NCI-H460 (cell line): ENCODE results near the gene CSNK1G1. TPM values are rescaled to one million over a fixed set of nuclear protein-coding genes. Genes with fewer than 3 reads are reported as not detected.
A peak's percentile ranks its signal among the peaks of the same experiment; 100 is the strongest.
"Not testable (repeated sequence)": the region's sequence is repeated elsewhere in the genome, so short reads cannot be mapped to it uniquely, and the experiment has no call there.

Experiments used
- DNase-seq: peaks from one replicate; pipeline ENCODE4 v3.0.0-alpha.2; 2016; ENCODE audit warnings: low read depth; ENCODE audit errors: extremely low read depth
- total RNA-seq: library from RNA; depleted of rRNA; stranded (reverse); fragments of >200 nt; shearing (Covaris generic); gene quantifications from 2 replicates; pipeline ENCODE4 v1.2.3, GENCODE V29; 2014

The CSNK1G1 gene
- total RNA-seq, 1 experiment from 2014 or later = 20.7 TPM

GRCh38 chr15:64289550-64289949 lies 66.4 kb downstream of the CSNK1G1 start:
- DNase-seq = no peak

DNA sequence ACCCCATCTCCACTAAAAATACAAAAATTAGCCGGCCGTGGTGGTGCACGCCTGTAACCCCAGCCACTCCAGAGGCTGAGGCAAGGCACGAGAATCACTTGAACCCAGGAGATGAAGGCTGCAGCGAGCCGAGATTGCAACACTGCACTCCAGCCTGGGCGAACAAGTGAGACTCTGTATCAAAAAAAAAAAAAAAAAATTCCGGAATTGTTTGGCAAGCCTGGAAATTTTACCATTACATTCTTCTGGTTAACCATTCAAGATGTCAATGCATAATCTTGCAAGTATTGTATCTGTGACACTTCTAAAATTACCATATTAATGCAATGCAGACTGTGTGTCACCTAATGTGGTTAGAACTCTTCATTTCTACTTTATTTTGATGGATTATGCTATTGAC lies 67.0 kb downstream of the CSNK1G1 start:
- no peak for DNase-seq

- DNase-seq = no peak
These were observed 67.4 kb downstream of the CSNK1G1 start for GRCh38 chr15:64288577-64288976.

- DNase-seq = no peak
These were observed 68.0 kb downstream of the CSNK1G1 start for GRCh38 chr15:64287953-64288352.

GRCh38 chr15:64286473-64286872 lies 69.5 kb downstream of the CSNK1G1 start:
- no peak for DNase-seq

DNA sequence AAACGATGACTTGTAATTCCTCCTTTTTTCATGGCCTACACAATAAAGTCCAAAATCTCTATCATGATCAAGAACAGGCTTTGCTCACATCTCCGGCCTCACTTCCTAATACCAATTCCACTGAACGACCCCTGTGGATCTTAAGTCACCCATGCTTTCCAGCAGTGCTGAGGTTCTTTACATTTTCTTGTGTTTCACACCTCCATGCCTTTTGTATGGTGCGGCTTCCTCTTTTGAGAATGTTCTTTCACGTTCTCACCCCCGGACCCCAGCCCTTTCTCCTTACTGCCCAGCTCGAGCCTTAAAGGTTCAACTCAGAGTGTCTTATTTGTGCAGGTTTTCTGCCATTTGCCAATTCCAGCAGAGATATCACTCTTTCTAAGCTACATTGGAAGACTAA lies 70.1 kb downstream of the CSNK1G1 start:
- no peak for DNase-seq

DNA sequence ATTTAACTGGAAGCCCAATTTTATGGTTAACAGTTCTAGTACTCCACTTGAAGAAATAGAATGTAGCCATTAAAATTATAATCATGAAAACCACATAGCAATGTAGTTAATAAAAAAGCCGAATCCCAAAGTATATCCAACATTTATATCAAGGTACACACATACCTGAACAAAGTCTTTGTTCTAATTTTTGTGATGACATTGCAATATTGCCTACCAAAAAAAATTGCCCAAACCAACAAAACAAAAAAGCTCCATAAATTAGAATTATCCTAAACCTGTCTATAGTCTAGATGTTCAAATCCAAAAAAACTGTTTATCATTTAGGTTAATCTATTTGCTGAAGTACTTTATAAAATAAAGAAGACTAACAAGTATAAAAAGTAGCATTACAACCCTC lies 70.8 kb downstream of the CSNK1G1 start:
- DNase-seq = no peak

DNA sequence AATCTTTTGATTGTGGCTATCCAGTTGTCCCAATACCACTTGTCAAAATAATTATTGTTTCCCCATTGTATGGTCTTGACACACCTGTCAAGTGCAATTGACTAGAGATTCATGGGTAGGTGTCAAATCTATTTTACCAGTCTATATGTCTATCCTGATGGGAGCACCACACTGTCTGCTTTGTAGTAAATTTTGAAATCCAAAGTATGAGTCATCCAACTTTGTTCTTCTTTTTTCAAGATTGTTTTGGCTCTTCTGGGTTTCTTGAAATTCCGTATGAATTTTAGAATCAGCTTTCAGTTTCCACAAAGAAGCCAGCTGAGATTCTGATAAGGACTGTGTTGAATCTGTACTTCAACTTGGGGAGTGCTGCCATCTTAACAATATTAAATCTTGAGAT lies 71.9 kb downstream of the CSNK1G1 start:
- DNase-seq = no peak

- no peak for DNase-seq
These were observed 73.3 kb downstream of the CSNK1G1 start for GRCh38 chr15:64282701-64283100.

DNA sequence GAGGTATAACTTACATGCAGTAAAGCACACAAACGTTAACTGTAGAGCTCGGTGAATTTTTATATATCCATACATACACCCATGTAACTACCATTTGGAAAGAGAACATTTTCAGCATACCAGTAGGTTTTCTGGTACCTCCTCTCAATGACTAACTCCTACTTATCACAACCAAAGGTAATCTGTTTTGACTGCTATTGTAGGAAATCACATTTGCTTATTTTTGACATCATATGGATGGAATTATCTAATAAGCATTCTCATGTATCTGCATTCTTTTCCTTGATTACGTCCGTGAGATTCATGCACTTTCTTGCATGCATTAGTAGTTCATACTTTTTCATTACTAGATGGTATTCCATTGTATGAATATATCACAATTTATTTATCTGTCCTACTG lies 76.8 kb downstream of the CSNK1G1 start:
- no peak for DNase-seq

DNA sequence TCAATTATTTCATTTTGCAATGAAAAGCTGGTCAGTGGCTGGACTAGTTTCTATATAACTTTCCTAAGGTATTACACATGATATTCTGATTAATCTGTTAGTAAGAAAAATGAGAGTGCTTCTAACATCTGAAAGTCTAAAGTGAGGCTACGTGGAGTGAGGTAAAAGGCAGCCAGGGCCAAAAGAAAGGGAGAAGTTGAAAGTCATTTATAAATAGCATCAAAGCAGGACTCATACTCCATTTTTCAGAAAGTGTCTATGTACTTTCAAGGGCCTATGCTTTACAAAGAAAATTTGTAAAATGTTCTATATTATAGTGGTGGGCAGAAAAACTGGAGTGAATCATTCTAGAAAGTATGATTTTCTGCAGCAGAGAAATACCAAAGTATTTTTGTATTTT lies 80.0 kb downstream of the CSNK1G1 start:
- DNase-seq = no peak

GRCh38 chr15:64274341-64274950 lies 81.5 kb downstream of the CSNK1G1 start:
- no peak for DNase-seq

GRCh38 chr15:64267331-64267973 lies 88.5 kb downstream of the CSNK1G1 start:
- DNase-seq = no peak

- DNase-seq = not testable (repeated sequence)
These were observed 90.8 kb downstream of the CSNK1G1 start for GRCh38 chr15:64265188-64265587.

- DNase-seq = no peak
These were observed 91.5 kb downstream of the CSNK1G1 start for GRCh38 chr15:64264502-64264901.

GRCh38 chr15:64263567-64263966 lies 92.4 kb downstream of the CSNK1G1 start:
- no peak for DNase-seq

DNA sequence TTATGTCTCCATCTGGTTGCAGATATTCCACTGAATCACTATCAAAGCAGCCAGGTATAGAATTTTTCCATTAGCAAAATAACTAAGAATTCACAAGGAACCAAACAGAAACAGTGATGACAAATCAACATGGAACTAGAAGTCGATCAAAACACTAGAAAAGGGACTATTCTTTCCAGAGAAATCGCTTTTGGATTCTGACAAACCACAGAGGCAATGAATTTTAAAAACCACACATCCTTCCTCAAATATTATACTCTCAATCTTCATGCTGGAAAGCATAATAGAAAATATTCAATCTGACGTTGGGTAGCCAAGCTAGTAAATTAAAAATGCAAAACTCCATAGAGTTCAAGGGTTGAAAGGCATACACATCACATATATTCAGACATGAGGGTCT lies 99.9 kb downstream of the CSNK1G1 start:
- no peak for DNase-seq

GRCh38 chr15:64251658-64252057 lies 104.3 kb downstream of the CSNK1G1 start:
- no peak for DNase-seq

- no peak for DNase-seq
These were observed 104.9 kb downstream of the CSNK1G1 start for GRCh38 chr15:64251121-64251520.

- no peak for DNase-seq
These were observed 105.9 kb downstream of the CSNK1G1 start for GRCh38 chr15:64249883-64250575.

DNA sequence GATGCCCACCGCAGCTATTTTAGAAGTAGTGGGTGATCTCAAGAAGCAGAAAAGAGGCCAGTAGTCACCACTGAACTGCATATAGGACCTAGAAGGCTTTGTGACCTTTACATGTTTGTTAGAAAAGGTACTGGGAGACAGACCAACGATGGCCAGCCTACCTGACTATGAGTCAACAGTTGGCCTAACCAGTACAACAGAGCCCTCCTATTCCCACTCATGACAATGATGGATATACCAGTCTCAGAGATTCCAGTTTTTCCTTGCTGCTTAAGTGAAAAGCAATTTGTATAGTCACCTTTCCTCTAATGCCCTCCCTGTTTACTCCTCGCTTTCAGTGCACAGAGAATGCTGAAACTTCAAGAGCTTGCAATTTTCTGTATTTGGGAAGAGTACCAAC lies 106.6 kb downstream of the CSNK1G1 start:
- DNase-seq = no peak

DNA sequence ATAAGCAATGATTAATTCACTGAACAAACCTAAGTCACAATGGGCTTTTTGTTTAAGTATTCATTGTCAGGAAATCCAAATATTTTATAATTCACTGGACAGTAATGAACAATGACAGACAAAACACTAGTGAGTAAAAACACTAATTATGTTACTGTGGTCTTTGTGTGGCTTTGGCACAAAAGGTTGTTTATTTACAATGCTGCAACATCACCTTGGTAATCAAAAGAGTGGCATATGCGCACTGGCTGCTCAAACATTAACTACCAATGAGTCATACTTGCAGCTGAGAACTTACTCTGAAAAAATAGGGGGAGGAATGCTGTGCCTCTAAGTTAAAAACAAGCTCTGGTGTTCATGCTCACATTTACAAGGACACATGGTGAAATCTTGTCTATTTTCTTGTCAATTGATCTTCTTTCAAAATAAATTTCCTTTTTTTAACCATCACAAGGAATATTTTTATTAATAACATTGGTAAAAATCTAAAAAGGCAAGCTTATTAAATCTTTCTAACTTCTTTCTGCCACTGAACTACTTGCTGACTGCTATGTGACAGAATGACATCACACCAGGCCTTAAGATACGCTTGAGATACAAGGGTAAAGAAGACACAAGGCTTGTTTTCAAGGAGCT lies 107.9 kb downstream of the CSNK1G1 start:
- peak; percentile 56 for DNase-seq
